H9 (cell line): Measurements from ENCODE around the gene SLAMF1. TPM values are rescaled to one million over a fixed set of nuclear protein-coding genes. Genes with fewer than 3 reads are reported as not detected.

Source experiments
- DNase-seq: peaks from one replicate; pipeline ENCODE4 v3.0.0-alpha.2; 2017
- H2AFZ ChIP-seq: one replicate; pipeline ENCODE4 v1.6.1; 2013; ENCODE audit warnings: mild to moderate bottlenecking, low read length, control low read depth, moderate library complexity
- H2AK5ac ChIP-seq: 2 replicates; pipeline ENCODE4 v1.6.1; 2013; ENCODE audit warnings: low read length, control low read depth, mixed read lengths; ENCODE audit not compliant: insufficient read length
- H2BK120ac ChIP-seq: one replicate; pipeline ENCODE4 v1.6.1; 2013; ENCODE audit warnings: low read depth, mild to moderate bottlenecking, low read length, control low read depth, inconsistent platforms; ENCODE audit not compliant: poor library complexity, severe bottlenecking
- H2BK12ac ChIP-seq: 2 replicates; pipeline ENCODE4 v1.6.1; 2013; ENCODE audit warnings: low read length, control low read depth, mixed read lengths, low read depth; ENCODE audit not compliant: insufficient read length
- H2BK15ac ChIP-seq: 2 replicates; pipeline ENCODE4 v1.6.1; 2013; ENCODE audit warnings: low read depth, low read length, control low read depth
- H2BK20ac ChIP-seq: one replicate; pipeline ENCODE4 v1.6.1; 2013; ENCODE audit warnings: low read depth, mild to moderate bottlenecking, low read length, control low read depth, inconsistent platforms; ENCODE audit not compliant: poor library complexity, severe bottlenecking
- H2BK5ac ChIP-seq: 2 replicates; pipeline ENCODE4 v1.6.1; 2013; ENCODE audit warnings: low read length, control low read depth, mixed read lengths; ENCODE audit not compliant: insufficient read length
- H3K14ac ChIP-seq: 2 replicates; pipeline ENCODE4 v1.6.1; 2013; ENCODE audit warnings: low read length, control low read depth; ENCODE audit not compliant: insufficient read depth
- H3K18ac ChIP-seq: 2 replicates; pipeline ENCODE4 v1.6.1; 2013; ENCODE audit warnings: low read depth, mild to moderate bottlenecking, mixed read lengths, low read length, control low read depth; ENCODE audit not compliant: insufficient read length
- H3K23ac ChIP-seq: 2 replicates; pipeline ENCODE4 v1.6.1; 2013; ENCODE audit warnings: low read length, control low read depth, mixed read lengths, low read depth; ENCODE audit not compliant: insufficient read length
- H3K23me2 ChIP-seq: 2 replicates; pipeline ENCODE4 v1.6.1; 2013; ENCODE audit warnings: low read depth, mild to moderate bottlenecking, mixed read lengths, low read length, control low read depth; ENCODE audit not compliant: insufficient read length, poor library complexity, severe bottlenecking
- H3K27ac ChIP-seq: 2 replicates; pipeline ENCODE4 v1.5.1; 2013; ENCODE audit warnings: low read length, control low read depth, mixed read lengths, low read depth; ENCODE audit not compliant: insufficient read length
- H3K27me3 ChIP-seq: 2 replicates; pipeline ENCODE4 v1.6.1; 2013; ENCODE audit warnings: low read length, control low read depth, inconsistent platforms; ENCODE audit not compliant: insufficient read depth
- H3K4ac ChIP-seq: 2 replicates; pipeline ENCODE4 v1.6.1; 2013; ENCODE audit warnings: low read depth, mild to moderate bottlenecking, control low read depth, inconsistent platforms, low read length, moderate library complexity
- H3K4me1 ChIP-seq: 2 replicates; pipeline ENCODE4 v1.6.1; 2013; ENCODE audit warnings: low read length, control low read depth, inconsistent platforms; ENCODE audit not compliant: insufficient read depth
- H3K4me2 ChIP-seq: 2 replicates; pipeline ENCODE4 v1.6.1; 2013; ENCODE audit warnings: low read length, control low read depth, mixed read lengths; ENCODE audit not compliant: insufficient read length, insufficient read depth
- H3K56ac ChIP-seq: 2 replicates; pipeline ENCODE4 v1.6.1; 2013; ENCODE audit warnings: low read depth, mild to moderate bottlenecking, mixed read lengths, low read length, control low read depth; ENCODE audit not compliant: insufficient read length
- H3K79me1 ChIP-seq: 2 replicates; pipeline ENCODE4 v1.6.1; 2013; ENCODE audit warnings: low read depth, mild to moderate bottlenecking, moderate library complexity, low read length, control low read depth, inconsistent platforms; ENCODE audit not compliant: insufficient read depth, poor library complexity, severe bottlenecking
- H3K79me2 ChIP-seq: 2 replicates; pipeline ENCODE4 v1.6.1; 2013; ENCODE audit warnings: low read length, control low read depth, inconsistent platforms; ENCODE audit not compliant: insufficient read depth
- H3K9ac ChIP-seq: 2 replicates; pipeline ENCODE4 v1.6.1; 2013; ENCODE audit warnings: low read length, control low read depth, mixed read lengths; ENCODE audit not compliant: insufficient read length; ENCODE audit errors: extremely low read depth
- H3K9me3 ChIP-seq: one replicate; pipeline ENCODE4 v1.6.1; 2013; ENCODE audit warnings: low read depth, low read length, inconsistent platforms; ENCODE audit not compliant: control insufficient read depth
- H3T11ph ChIP-seq: one replicate; pipeline ENCODE4 v1.6.1; 2013; ENCODE audit warnings: mild to moderate bottlenecking, low read length, control low read depth, inconsistent platforms
- H4K20me1 ChIP-seq: one replicate; pipeline ENCODE4 v1.6.1; 2013; ENCODE audit not compliant: control insufficient read depth, insufficient read length, insufficient read depth
- H4K5ac ChIP-seq: 2 replicates; pipeline ENCODE4 v1.6.1; 2013; ENCODE audit warnings: low read depth, mild to moderate bottlenecking, mixed read lengths, low read length, control low read depth; ENCODE audit not compliant: insufficient read length
- H4K8ac ChIP-seq: replicated peaks from 2 replicates; pipeline ENCODE4 v1.6.1; 2013; ENCODE audit warnings: low read length, control low read depth, mixed read lengths, low read depth; ENCODE audit not compliant: insufficient read length
- H4K91ac ChIP-seq: 2 replicates; pipeline ENCODE4 v1.6.1; 2013; ENCODE audit warnings: low read depth, mild to moderate bottlenecking, moderate library complexity, mixed read lengths, low read length, control low read depth; ENCODE audit not compliant: insufficient read length
- H3K27ac Mint-ChIP-seq, 3 experiments: 2 replicates in 2 of 3; 3 replicates in 1 of 3; pipeline ENCODE4 v1.8.0; 2020 to 2021; ENCODE audit warnings: mixed read lengths in 3 of 3, mild to moderate bottlenecking in 1 of 3, moderate library complexity in 1 of 3
- H3K27me3 Mint-ChIP-seq: 2 replicates; pipeline ENCODE4 v1.8.0; 2021; ENCODE audit warnings: low read depth, mild to moderate bottlenecking, moderate library complexity, mixed read lengths
- H3K36me3 Mint-ChIP-seq, 3 experiments: 2 replicates in 2 of 3; 3 replicates in 1 of 3; pipeline ENCODE4 v1.8.0; 2020 to 2021; ENCODE audit warnings: low read depth in 3 of 3, mixed read lengths in 3 of 3; ENCODE audit not compliant: insufficient read depth in 1 of 3
- H3K4me1 Mint-ChIP-seq, 2 experiments: 2 replicates each; pipeline ENCODE4 v1.8.0; 2020; ENCODE audit warnings: mixed read lengths in 2 of 2
- H3K4me3 Mint-ChIP-seq, 2 experiments: 2 replicates in 1 of 2; 3 replicates in 1 of 2; pipeline ENCODE4 v1.8.0; 2020 to 2021; ENCODE audit warnings: mild to moderate bottlenecking in 2 of 2, mixed read lengths in 2 of 2, moderate library complexity in 1 of 2
- H3K9me3 Mint-ChIP-seq, 2 experiments: 2 replicates in 1 of 2; 3 replicates in 1 of 2; pipeline ENCODE4 v1.8.0; 2020; ENCODE audit warnings: mild to moderate bottlenecking in 2 of 2, mixed read lengths in 2 of 2, moderate library complexity in 1 of 2
- WGBS: extraction: QIAGEN DNeasy Blood & Tissue Kit; methylation state at CpG from one replicate; pipeline ENCODE4 v1.1.7; 2013; ENCODE audit warnings: missing lambda C conversion rate, low lambda C conversion rate, mixed read lengths; ENCODE audit not compliant: insufficient read length; ENCODE audit errors: extremely low coverage; 5-methylcytosine and 5-hydroxymethylcytosine counted together
- total RNA-seq: library from RNA; stranded (reverse); gene quantifications from 2 replicates; pipeline ENCODE4 v1.2.1, GENCODE V29; 2021
- TF ChIP-seq, protein P1 (sequence below): fragments of 200-600 bp; sonication (generic); conservative IDR thresholded peaks from 3 replicates; pipeline ENCODE4 v1.8.0; 2021; ENCODE audit warnings: antibody characterized with exemption, mild to moderate bottlenecking

The SLAMF1 gene
- total RNA-seq, 1 experiment from 2014 or later, result not detected

DNA sequence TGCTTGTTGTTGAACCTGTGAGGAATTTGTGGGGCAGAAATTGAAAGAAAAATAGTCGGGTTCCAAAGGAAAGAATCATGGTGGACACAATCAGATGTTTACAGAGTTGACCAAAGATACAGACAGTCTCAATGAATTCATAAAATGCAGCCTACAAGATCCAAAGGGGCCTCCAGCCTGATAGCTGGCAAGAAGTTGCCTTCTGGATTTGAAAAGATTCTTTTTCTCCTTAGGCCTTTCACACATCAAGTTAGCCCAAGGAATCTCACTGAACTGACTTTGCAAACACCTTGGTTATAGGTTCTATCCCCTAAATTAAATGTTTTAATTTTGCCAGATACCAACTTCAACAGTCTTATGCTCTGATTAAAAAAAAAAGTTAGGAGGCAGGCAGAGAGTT is 21.5 kb downstream of the SLAMF1 start:
- H3K27ac Mint-ChIP-seq, result no peak overlapping the region
- H3K9me3 Mint-ChIP-seq, result no peaks in the 10 kb centered on the region
- Histone ChIP-seq H3K4me1 (no peaks in the 10 kb centered on the region), H2AK5ac (no peak overlapping the region), H3K27ac (no peak overlapping the region), H3K23ac (no peak overlapping the region), H3K9me3 (no peaks in the 10 kb centered on the region), H2BK20ac (no peak overlapping the region), H3K18ac (no peak overlapping the region), H3K56ac (no peak overlapping the region), H3K23me2 (no peaks in the 10 kb centered on the region), H2BK12ac (no peak overlapping the region), H2AFZ (no peak overlapping the region), H2BK120ac (no peak overlapping the region), H4K20me1 (no peaks in the 10 kb centered on the region), H2BK15ac (no peak overlapping the region), H3T11ph (no peak overlapping the region), H3K4ac (no peak overlapping the region), H3K79me2 (no peaks in the 10 kb centered on the region), H4K91ac (no peak overlapping the region), H2BK5ac (no peak overlapping the region), H4K8ac (no peak overlapping the region), H4K5ac (no peak overlapping the region), H3K27me3 (no peaks in the 10 kb centered on the region), H3K9ac (no peak overlapping the region), H3K14ac (no peak overlapping the region), H3K79me1 (no peaks in the 10 kb centered on the region), H3K4me2 (no peak overlapping the region)
- TF ChIP-seq, protein P1, sequence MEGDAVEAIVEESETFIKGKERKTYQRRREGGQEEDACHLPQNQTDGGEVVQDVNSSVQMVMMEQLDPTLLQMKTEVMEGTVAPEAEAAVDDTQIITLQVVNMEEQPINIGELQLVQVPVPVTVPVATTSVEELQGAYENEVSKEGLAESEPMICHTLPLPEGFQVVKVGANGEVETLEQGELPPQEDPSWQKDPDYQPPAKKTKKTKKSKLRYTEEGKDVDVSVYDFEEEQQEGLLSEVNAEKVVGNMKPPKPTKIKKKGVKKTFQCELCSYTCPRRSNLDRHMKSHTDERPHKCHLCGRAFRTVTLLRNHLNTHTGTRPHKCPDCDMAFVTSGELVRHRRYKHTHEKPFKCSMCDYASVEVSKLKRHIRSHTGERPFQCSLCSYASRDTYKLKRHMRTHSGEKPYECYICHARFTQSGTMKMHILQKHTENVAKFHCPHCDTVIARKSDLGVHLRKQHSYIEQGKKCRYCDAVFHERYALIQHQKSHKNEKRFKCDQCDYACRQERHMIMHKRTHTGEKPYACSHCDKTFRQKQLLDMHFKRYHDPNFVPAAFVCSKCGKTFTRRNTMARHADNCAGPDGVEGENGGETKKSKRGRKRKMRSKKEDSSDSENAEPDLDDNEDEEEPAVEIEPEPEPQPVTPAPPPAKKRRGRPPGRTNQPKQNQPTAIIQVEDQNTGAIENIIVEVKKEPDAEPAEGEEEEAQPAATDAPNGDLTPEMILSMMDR, result no peak
- H3K27me3 Mint-ChIP-seq, result no peaks in the 10 kb centered on the region
- no peak for DNase-seq
- H3K4me3 Mint-ChIP-seq, result no peak overlapping the region
- 0 out of 4 replicates have a peak, but pooled peaks cover 0 to 4% of the 10 kb centered on the region in 2 experiments for H3K4me1 Mint-ChIP-seq
- no peaks in the 10 kb centered on the region for H3K36me3 Mint-ChIP-seq
- no CpG with 5 or more reads among the region's 1 CpG for WGBS
